Heart left ventricle (tissue), 13 donors: ENCODE measurements around the gene MRPL24.
A peak's percentile ranks its signal among the peaks of the same experiment; 100 is the strongest.

Experiments used
- POLR2A ChIP-seq, 2 donors: fragments of 450-650 bp; IDR thresholded peaks; one replicate each; pipeline ENCODE4 v1.6.1; 2017; ENCODE audit warnings: antibody characterized with exemption in 2 of 2, mild to moderate bottlenecking in 2 of 2, moderate library complexity in 2 of 2
- TF ChIP-seq, protein P1 (sequence below), 12 donors: fragments of 200-600 bp; sonication (generic) in 4 of 12; IDR thresholded peaks; one replicate each; pipeline versions ENCODE4 v1.5.0 to v1.8.0; 2018 to 2022; ENCODE audit warnings: antibody characterized with exemption in 12 of 12, mild to moderate bottlenecking in 5 of 12
- donor health status: ischemic (EF 13 %, LVEDD 7.1; RV severe dilation, severe dysfunction).
- donor health status: DM: no; HTN: yes; CAD: no.
- donor health status: DM: no; HTN: no; CAD: no.
- donor health status: ischemic (EF 25% LVEDD 6.9; RV normal size, moderate dysfunction).
- donor health status: ischemic (EF 25% LVEDD 5.7; RV mildly dilated, moderate dysfunction).
- donor health status: ischemic (EF 35%, LVEDD 5.7; RV mildly dilated, moderate dysfunction).
- donor health status: nonischemic (EF 11% LVEDD 7.7; RV severe dilation, severe dysfunction).
- donor health status: DM: yes; HTN: yes; CAD: no.
- donor health status: PGD.
- donor health status: ischemic (EF 29% LVEDD 5.4; RV normal size, mild dysfunction).
- donor health status: nonischemic (EF 23%, LVEDD 6.1; RV moderate dilation, normal function).

DNA sequence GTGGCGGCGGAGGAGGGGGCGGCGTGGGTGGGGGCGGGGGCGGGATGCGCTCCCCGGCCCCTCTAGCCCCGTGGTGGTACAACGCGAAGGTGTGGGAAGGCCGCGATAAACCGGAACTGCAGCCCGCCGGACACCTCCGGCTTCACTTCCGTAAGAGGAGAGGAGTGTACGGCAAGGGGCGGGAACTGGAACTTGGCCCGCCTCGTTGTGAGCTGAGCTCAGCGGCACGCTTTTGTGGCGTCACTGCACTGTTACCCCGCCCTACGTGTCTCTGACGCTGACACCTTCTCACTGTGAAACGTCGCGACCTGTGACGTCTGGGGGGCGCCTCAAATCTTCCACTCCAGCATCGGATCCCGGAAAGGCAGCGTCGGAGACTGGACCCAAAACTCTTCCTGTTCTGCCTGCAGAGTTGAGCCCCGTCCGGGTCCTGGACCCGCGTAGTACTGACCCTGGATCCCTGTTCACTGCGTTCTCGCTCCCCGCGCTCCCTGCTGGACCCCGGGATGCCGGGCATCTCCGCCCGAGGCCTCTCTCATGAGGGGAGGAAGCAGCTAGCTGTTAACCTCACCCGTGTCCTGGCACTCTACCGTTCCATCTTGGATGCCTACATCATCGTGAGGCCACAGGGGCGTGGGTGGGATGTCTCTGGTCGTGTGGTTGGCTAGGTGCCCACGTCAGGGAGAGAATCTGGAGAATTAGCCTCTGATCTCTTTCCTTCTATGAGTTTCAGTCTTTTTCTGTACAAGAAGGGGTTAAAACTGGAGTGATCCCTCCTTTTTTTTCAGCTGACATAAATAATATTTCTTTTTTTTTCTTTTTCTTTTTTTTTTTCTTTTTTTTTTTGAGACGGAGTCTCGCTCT lies 12.1 kb downstream of the MRPL24 start, which contains the start of gene ISG20L2:
- TF ChIP-seq, protein P1, sequence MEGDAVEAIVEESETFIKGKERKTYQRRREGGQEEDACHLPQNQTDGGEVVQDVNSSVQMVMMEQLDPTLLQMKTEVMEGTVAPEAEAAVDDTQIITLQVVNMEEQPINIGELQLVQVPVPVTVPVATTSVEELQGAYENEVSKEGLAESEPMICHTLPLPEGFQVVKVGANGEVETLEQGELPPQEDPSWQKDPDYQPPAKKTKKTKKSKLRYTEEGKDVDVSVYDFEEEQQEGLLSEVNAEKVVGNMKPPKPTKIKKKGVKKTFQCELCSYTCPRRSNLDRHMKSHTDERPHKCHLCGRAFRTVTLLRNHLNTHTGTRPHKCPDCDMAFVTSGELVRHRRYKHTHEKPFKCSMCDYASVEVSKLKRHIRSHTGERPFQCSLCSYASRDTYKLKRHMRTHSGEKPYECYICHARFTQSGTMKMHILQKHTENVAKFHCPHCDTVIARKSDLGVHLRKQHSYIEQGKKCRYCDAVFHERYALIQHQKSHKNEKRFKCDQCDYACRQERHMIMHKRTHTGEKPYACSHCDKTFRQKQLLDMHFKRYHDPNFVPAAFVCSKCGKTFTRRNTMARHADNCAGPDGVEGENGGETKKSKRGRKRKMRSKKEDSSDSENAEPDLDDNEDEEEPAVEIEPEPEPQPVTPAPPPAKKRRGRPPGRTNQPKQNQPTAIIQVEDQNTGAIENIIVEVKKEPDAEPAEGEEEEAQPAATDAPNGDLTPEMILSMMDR (IDR thresholded peaks at IDR 0.05), result no peak
- TF ChIP-seq POLR2A (IDR thresholded peaks at IDR 0.05), result peak in 1 of 2 donors; percentile 61
